NCI-H510A (cell line): ENCODE measurements around the gene GJA9.

Experiments
- DNase-seq: peaks from one replicate; lab custom pipeline; 2025; lab: John Stamatoyannopoulos, UW

The GJA9 gene

DNA sequence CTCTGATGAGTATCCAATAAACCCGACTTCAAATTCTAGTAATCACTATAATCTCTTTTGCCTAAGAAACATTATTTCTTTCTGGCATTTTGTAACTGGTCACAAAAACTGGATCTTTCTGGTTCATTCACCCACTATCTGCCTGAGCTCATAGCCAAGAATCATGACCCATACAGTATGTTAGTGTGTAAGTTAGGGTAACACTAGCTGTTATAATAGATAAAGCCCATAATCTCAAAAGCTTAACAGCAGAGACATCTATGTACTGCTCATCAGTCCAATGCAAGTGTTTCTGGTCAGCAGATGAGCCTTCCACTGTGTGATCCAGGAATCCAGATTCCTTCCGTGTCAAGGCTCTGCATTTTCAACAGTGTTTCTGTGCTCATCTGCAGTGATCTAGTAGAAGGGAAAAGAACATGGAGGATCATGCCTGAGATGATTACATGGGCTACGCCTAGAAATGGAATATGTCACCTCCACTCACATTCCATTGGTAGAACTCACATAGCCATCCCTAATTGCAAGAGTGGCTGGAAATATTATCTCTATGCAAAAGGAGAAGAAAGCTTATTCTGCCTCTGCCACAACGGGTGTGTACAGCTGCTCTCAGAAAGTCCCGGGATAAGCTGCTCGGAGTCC lies 49.5 kb downstream of the GJA9 start:
- no peak for DNase-seq

DNA sequence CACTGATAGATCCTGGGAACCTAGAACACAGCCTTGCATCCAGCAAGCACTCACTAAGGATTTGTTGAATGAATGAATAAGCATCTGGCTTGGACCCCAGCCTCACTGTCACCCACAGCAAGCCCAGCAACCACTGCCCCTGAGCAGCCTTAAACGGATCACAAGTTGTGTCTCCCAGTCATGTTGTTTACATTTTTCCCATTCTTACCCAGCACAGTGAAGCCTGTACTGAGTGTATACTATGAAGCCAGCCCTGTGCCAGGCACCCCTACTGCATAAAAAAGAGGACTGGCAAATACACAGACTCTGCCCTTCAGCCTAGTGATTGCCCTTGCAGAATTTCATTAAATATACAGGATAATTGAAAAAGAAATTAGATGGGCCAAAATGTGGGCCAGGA lies 52.0 kb downstream of the GJA9 start:
- DNase-seq = no peak

DNA sequence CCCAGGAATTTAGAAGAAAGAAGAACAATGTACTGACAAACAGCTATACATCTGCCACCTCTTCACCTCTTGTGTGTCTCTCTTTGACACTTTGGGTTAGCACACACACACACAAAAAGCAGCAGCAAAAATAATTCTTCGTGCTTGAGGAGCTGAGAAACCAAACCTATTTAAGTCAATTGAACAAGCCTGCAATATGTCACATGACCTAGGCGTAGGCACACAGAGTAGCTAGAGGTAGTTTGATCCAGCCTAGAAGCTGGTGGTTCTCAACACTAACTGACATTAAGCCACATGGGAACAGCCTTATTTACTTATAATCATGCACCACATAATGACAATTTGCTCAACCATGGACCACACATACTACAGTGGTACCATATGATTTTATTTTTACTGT lies 54.1 kb downstream of the GJA9 start:
- DNase-seq = no peak

DNA sequence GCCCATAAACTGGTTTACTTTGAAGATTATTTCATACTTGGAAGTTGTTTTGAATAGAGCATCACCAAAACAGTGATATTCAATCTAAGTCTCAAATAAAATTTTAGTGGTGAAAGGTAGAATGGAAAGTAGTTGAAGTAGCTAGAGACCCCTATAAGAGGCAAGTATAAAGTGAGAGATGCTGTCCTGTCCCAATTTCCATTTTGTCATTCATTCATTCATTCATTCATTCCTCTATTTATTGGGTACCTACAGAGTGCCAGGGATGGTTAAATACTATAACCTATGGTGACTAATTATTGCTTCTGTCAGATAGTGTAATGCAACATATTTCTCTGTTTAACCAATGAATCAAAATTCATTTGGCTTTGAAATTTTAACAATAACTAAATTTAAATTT lies 54.5 kb downstream of the GJA9 start:
- DNase-seq = no peak

DNA sequence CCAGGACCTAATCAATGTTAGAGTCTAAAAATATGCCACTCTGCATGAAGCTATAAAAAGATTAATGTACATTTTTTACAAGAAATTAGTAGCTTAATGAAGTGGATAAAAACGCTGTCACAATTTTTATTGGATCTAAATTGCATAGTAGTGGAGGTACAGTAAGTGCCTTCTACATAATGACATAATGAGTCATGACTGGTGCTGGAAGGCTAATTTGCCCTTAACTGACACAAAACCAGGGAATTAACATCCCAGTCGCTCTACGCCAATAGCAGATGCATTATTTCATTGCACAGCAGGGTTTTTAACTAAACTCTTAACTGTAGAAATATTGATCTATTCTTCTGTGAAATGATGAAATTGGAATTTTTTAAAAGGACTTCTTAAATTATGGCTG lies 55.1 kb downstream of the GJA9 start:
- DNase-seq = no peak
